Keratinocyte (primary cell): ENCODE measurements around the gene CHD1.

ENCODE experiments used
- CTCF ChIP-seq, 3 experiments: IDR thresholded peaks in 1 of 3; conservative IDR thresholded peaks in 1 of 3; optimal IDR thresholded peaks in 1 of 3; 2 replicates in 2 of 3; 3 replicates in 1 of 3; pipeline versions ENCODE3 to v1.5.1; 2011; ENCODE audit warnings: low read length in 3 of 3, mild to moderate bottlenecking in 3 of 3, moderate library complexity in 2 of 3, control low read depth in 1 of 3, inconsistent platforms in 1 of 3; ENCODE audit not compliant: insufficient read depth in 2 of 3; ENCODE audit errors: extremely low read depth in 1 of 3
- EZH2 ChIP-seq: IDR thresholded peaks from one replicate; pipeline ENCODE4 v1.6.1; 2012; ENCODE audit warnings: inconsistent platforms, mild to moderate bottlenecking, low read length, moderate library complexity

- no peak for TF ChIP-seq CTCF (optimal IDR thresholded peaks at IDR 0.05 in 1 of 3, IDR thresholded peaks at IDR 0.05 in 1 of 3, conservative IDR thresholded peaks at IDR 0.05 in 1 of 3; ENCODE audit: extremely low read depth in 1 of 3, insufficient read depth in 2 of 3, low read length in 3 of 3)
- no peak for TF ChIP-seq EZH2
Observed at GRCh38 chr5:98899456-98899855, 29.4 kb downstream of the CHD1 start.
